Activated T-cell treated with anti-CD3 and anti-CD28 coated beads, Interleukin-2, amount 50 U/mL, for 1 hour (primary cell): ENCODE results near the gene FAM200B.
"Not testable (repeated sequence)": the region's sequence is repeated elsewhere in the genome, so short reads cannot be mapped to it uniquely, and the experiment has no call there.

Experiments used
- DNase-seq: peaks from one replicate; pipeline ENCODE4 v3.0.0-alpha.2; 2020

Gene FAM200B

GRCh38 chr4:15702941-15703403, 21.3 kb downstream of the FAM200B start, which contains the start of gene BST1:
Gene BST1 (plus strand): TSS chr4:15703065. CDS start chr4:15703145, 80 bp downstream.
- DNase-seq: peak; percentile 61

- no peak for DNase-seq
Observed at GRCh38 chr4:15703439-15703838, 21.8 kb downstream of the FAM200B start.

GRCh38 chr4:15704129-15704528, 22.5 kb downstream of the FAM200B start:
- no peak for DNase-seq

GRCh38 chr4:15706646-15707362, 25.2 kb downstream of the FAM200B start:
- no peak for DNase-seq

DNA sequence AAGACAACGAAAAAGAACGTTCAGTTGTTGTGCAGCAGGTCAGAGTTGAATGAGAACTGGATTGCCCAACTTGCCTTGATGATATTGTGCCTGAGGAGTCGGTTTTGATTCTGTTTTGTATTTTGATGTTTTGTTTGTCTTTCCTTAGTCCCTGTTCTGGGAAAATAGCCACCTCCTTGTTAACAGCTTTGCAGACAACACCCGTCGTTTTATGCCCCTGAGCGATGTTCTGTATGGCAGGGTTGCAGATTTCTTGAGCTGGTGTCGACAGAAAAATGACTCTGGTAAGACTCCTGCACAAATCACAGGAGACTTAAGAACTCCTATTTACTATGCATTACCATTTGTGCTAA, 25.7 kb downstream of the FAM200B start:
- no peak for DNase-seq

- DNase-seq: no peak
Observed at GRCh38 chr4:15711762-15712161, 30.1 kb downstream of the FAM200B start.

DNA sequence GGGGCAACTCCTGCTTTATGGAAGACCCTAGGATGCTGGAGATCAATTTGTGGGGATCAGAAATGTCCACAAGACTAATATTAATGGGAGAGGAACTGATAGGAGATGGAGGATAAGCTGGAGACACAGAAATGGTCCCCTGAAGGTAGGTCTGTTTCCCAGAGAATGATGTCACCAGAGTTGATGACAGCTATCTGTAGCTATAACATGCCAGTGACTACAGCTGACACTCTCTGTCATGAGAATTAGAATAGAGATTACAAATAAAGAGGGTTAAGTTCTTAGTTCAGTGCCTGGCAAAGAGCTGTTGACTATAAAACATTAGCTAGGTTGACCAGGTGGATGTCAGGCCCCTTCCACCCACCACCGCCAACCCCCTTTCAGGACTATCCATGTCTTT, 30.6 kb downstream of the FAM200B start:
- DNase-seq: no peak

DNA sequence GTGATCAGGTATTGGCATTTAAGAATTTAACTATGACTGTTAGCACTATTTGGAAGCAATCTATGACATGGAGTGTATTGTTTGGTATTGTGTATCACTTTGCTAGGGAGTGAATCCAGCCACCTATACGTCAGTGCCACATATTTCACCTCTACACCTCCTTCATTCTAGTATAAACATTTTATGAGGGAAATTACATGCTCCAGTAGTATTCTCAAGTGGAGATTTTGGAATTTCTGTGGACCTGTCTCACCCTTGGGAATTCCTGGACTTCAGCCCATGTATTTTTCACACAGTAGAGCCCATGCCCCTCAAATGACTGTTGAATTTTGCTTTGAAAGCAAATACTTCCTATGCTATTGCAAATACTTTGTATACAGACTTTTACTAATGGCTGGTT, 32.5 kb downstream of the FAM200B start:
- DNase-seq: no peak

- no peak for DNase-seq
Observed at GRCh38 chr4:15714646-15715435, 33.2 kb downstream of the FAM200B start.

GRCh38 chr4:15716115-15716514, 34.5 kb downstream of the FAM200B start:
- DNase-seq: no peak

GRCh38 chr4:15717086-15717485, 35.5 kb downstream of the FAM200B start:
- no peak for DNase-seq

DNA sequence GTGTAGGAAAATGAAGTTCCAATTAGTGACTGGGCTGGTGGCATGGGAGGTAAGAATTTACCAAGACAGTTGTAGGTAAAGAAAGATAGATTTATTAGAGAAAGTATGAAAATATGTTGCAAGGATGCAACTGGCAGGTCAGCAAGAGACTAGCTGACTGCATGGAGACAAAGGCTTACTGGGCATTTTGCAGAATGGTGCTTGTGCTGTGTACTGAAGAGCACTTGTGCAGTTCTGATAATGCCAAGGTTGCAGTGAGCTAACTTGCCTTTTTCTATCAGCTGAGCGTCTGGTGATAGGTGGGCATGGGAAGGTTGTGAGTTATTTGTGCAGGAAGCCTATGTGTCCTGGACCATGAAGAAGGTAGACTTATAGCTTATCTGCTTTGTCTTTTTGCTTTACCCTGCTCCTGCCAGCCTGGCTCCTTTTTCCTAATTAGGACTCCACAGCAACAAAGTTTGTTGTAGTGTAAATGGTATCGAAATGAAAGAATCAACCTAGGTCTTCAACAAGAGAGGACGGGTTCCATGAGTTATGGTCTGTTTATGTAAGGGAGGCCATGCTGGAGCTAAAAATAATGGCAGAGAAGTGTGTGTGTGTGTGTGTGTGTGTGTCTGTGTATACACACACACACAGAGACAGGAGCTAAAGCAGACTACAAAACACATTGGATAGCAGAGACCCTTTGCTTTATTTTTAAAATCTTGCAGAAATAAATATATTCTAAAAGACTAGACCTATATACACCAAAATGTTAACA, 36.2 kb downstream of the FAM200B start:
- no peak for DNase-seq

GRCh38 chr4:15718465-15718864, 36.8 kb downstream of the FAM200B start:
- DNase-seq: no peak

- no peak for DNase-seq
Observed at GRCh38 chr4:15718959-15719358, 37.3 kb downstream of the FAM200B start.

GRCh38 chr4:15719506-15719905, 37.9 kb downstream of the FAM200B start:
- no peak for DNase-seq

- no peak for DNase-seq
Observed at GRCh38 chr4:15720851-15721250, 39.2 kb downstream of the FAM200B start.

- DNase-seq: no peak
Observed at GRCh38 chr4:15725608-15726007, 44.0 kb downstream of the FAM200B start.

DNA sequence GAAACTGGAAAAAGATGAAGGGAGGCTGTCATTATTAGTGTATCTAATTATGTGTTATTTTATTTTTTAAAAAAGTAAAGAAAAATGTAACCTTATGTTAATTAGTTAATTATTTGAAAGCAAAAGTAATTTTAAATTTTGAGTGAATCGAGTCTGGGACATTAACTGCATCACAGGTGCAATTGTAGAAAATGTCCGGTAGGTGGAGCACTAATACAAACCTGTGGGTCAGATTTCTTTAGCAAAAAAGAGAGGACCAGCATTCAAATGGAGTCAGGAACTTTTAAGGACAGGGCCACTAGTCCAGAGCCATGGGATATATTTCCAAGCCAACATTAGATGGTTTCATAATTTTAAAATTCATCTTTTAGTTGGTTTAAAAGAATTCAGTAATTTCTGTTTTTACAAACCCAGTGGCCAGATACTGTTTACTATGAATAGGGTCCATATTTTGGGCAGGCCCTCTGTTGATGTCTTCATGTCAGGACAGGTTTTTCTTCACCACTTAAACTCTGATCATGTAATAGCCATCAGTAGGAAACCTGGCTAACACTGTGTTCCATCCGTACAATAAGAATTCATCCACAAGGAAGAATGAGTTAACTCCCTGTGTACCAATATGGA, 48.4 kb downstream of the FAM200B start:
- DNase-seq: no peak

- not testable (repeated sequence) for DNase-seq
Observed at GRCh38 chr4:15733061-15733460, 51.4 kb downstream of the FAM200B start.

DNA sequence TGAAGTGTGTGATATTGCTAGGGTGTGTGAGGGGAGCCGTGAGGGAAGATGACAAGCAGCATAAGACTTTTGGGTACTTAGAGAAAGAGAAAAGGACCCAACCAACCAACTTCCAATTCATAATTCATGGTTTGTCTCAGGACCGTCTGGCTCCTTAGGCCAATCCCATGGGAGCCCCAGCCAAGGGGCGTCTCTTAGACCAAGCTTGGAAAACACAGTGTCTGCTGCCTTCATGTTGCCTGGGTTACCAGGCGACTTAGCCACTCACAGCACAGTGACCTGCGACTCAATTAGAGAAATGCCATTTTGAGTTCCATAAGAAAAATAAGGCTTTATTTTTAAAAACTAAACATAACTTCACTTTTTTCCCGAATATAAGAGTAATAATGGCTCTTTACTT, 53.9 kb downstream of the FAM200B start:
- DNase-seq: no peak

DNA sequence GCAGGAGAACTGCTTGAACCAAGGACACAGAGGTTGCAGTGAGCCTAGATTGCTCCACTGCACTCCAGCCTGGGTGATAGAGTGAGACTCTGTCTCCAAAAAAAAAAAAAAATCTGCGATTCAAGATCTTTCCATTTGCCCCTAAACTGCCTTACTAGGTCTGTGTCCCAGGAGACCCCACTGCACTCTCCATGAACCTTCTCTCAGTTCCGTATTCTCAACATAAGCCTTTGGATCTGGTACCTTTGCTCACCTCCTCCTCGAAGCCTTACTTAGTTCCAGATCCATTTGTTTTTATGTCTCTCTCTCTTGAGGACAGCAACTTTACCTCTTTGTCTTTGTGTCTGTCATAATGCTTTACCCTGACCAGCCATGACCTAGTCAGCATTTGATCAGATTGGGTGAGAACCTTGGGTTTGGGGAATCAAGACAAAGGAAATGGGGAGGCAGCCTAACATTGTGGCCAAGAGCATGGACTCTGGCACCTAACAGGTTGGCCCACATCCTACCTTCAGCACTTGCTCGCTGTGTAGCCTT, 55.0 kb downstream of the FAM200B start:
- no peak for DNase-seq

GRCh38 chr4:15737255-15737654, 55.6 kb downstream of the FAM200B start:
- DNase-seq: no peak

DNA sequence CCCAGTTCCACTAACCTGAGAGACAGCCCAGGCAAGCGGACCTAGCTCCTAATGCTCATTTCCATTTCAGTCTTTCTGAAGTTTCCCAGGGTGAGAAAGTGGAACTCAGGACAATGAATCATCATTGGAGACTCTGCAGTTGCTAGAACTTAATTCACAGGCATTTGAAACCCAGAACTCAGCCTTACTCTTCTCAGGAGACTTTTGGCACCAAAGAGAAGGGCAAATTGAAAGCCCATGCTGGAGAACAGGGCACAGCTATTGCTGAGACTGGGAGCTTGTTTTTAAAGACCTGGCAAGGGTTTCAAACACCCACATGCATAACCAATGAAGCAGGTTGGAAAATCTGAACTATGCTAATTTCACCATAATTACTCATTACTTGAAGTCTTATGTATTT, 57.2 kb downstream of the FAM200B start:
- DNase-seq: no peak
